ENCODE results near the gene RELN. TPM values are rescaled to one million over a fixed set of nuclear protein-coding genes. Genes with fewer than 3 reads are reported as not detected.

The RELN gene
- total RNA-seq, 1 donor, result under 0.01 TPM

GRCh38 chr7:103862302-103863035 is 127.0 kb downstream of the RELN start:
- TF ChIP-seq CTCF (IDR thresholded peaks at IDR 0.05; ENCODE audit: insufficient read depth, low read depth, low read length), result no peak
- no peak overlapping the region for H3K4me3 ChIP-seq (ENCODE audit: low read depth, low read length)
- no peak for DNase-seq (ENCODE audit: low read depth)

- no peak overlapping the region for H3K4me3 ChIP-seq (ENCODE audit: low read depth, low read length)
- peak; percentile 6 for DNase-seq (ENCODE audit: low read depth)
- no peak for TF ChIP-seq CTCF (IDR thresholded peaks at IDR 0.05; ENCODE audit: insufficient read depth, low read depth, low read length)
Observed at GRCh38 chr7:103859709-103860108, 129.7 kb downstream of the RELN start.

- DNase-seq (ENCODE audit: low read depth), result no peak
- H3K4me3 ChIP-seq (ENCODE audit: low read depth, low read length), result no peak overlapping the region
- no peak for TF ChIP-seq CTCF (IDR thresholded peaks at IDR 0.05; ENCODE audit: insufficient read depth, low read depth, low read length)
Observed at GRCh38 chr7:103857435-103857834, 132.0 kb downstream of the RELN start.

- DNase-seq (ENCODE audit: low read depth), result no peak
- no peak for TF ChIP-seq CTCF (IDR thresholded peaks at IDR 0.05; ENCODE audit: insufficient read depth, low read depth, low read length)
- no peak overlapping the region for H3K4me3 ChIP-seq (ENCODE audit: low read depth, low read length)
Observed at GRCh38 chr7:103856929-103857328, 132.5 kb downstream of the RELN start.

GRCh38 chr7:103855671-103856070 is 133.8 kb downstream of the RELN start:
- no peak for DNase-seq (ENCODE audit: low read depth)
- TF ChIP-seq CTCF (IDR thresholded peaks at IDR 0.05; ENCODE audit: insufficient read depth, low read depth, low read length), result no peak
- no peak overlapping the region for H3K4me3 ChIP-seq (ENCODE audit: low read depth, low read length)

GRCh38 chr7:103854611-103855010 is 134.8 kb downstream of the RELN start:
- no peak for DNase-seq (ENCODE audit: low read depth)
- no peak overlapping the region for H3K4me3 ChIP-seq (ENCODE audit: low read depth, low read length)
- no peak for TF ChIP-seq CTCF (IDR thresholded peaks at IDR 0.05; ENCODE audit: insufficient read depth, low read depth, low read length)

- TF ChIP-seq CTCF (IDR thresholded peaks at IDR 0.05; ENCODE audit: insufficient read depth, low read depth, low read length), result no peak
- H3K4me3 ChIP-seq (ENCODE audit: low read depth, low read length), result no peak overlapping the region
- peak; percentile 23 for DNase-seq (ENCODE audit: low read depth)
Observed at GRCh38 chr7:103851357-103851756, 138.1 kb downstream of the RELN start.

Measured in fibroblast of villous mesenchyme (primary cell).